ENCODE measurements around the gene PRM3.

DNA sequence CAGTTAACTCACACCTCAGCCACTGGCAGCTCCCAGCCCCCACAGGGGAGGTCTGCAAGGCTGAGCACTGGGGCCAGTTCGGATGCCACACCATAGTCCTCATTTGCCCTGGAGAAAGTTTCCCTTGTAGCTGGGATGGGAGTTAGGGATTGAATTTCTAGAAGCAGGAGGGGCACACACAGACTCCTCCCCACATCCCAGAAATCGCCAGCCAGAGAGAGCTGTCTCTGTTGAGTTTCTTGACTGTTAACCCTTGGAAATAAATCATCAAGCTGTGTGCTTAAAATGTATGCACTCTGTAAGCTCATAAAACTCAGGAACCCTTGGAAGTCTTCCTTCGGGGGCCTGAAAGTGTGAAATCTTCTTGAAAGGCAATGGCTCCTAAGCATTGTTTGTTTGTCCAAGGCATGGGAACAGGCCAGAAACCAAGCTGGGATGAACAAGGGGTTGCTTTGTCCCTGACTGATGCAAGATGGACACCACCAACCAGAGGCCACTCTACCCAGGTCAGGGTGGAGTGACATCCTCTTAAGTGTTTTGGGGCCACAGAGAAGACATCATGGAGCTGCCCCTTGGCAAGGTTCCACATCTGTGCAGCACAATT is 394 bp upstream of the PRM3 start:
- TF ChIP-seq, protein P1, sequence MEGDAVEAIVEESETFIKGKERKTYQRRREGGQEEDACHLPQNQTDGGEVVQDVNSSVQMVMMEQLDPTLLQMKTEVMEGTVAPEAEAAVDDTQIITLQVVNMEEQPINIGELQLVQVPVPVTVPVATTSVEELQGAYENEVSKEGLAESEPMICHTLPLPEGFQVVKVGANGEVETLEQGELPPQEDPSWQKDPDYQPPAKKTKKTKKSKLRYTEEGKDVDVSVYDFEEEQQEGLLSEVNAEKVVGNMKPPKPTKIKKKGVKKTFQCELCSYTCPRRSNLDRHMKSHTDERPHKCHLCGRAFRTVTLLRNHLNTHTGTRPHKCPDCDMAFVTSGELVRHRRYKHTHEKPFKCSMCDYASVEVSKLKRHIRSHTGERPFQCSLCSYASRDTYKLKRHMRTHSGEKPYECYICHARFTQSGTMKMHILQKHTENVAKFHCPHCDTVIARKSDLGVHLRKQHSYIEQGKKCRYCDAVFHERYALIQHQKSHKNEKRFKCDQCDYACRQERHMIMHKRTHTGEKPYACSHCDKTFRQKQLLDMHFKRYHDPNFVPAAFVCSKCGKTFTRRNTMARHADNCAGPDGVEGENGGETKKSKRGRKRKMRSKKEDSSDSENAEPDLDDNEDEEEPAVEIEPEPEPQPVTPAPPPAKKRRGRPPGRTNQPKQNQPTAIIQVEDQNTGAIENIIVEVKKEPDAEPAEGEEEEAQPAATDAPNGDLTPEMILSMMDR (IDR thresholded peaks at IDR 0.05; ENCODE audit: low read depth, low read length), result no peak
- TF ChIP-seq POLR2A (IDR thresholded peaks at IDR 0.05; ENCODE audit: extremely low read depth, insufficient read length) (no peak), MAX (IDR thresholded peaks at IDR 0.05; ENCODE audit: low read depth, low read length) (no peak)
